Stimulated activated CD4-positive, alpha-beta T cell treated with anti-CD3 and anti-CD28 coated beads, TNF-alpha, amount 100 ng/mL, for 24 hours (primary cell): ENCODE measurements around the gene GOLGA1.
A peak's percentile ranks its signal among the peaks of the same experiment; 100 is the strongest.

Experiments
- DNase-seq, 3 experiments: peaks; one replicate each; pipeline ENCODE4 v3.0.0-alpha.2; 2020; ENCODE audit warnings: low read depth in 3 of 3

The GOLGA1 gene

DNA sequence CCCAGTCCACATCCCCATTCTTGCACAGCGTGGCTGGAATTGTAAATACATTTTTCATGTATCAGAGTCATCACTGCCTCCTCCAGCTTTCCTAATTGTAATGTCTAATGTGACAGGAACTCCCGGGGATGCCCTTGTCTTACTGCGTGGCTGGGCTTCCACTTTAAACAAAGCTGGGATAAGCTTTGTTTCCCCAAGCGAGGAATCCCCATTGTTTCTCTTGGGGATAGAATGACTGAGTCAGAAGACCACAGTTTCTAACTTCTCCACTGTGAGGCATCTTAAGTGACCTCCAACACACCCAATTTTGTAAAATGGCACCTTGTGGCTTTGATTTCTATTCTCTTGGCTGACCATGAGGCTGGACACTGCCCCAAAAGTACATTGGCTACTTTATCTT, 56.5 kb downstream of the GOLGA1 start:
- no peak for DNase-seq

DNA sequence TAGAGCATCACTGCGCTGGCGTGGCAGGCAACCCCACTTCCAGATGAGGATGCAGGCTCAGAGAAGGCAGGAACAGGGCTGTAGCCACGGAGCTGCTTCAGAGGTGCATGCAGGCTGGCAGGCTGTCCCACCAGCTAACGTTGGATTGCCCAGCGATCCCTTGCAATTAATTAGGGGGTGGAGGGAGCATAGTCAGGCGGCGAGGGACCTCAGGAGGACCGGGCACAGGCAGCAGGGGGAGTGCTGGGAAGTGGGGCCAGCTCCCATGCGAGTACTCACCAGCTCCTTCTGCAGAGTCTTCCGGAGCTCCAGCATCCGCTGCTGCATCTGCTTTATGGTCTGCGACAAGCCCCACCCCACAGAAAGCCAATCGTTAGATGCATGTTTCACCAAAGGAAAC, 58.7 kb downstream of the GOLGA1 start:
- DNase-seq, result no peak

DNA sequence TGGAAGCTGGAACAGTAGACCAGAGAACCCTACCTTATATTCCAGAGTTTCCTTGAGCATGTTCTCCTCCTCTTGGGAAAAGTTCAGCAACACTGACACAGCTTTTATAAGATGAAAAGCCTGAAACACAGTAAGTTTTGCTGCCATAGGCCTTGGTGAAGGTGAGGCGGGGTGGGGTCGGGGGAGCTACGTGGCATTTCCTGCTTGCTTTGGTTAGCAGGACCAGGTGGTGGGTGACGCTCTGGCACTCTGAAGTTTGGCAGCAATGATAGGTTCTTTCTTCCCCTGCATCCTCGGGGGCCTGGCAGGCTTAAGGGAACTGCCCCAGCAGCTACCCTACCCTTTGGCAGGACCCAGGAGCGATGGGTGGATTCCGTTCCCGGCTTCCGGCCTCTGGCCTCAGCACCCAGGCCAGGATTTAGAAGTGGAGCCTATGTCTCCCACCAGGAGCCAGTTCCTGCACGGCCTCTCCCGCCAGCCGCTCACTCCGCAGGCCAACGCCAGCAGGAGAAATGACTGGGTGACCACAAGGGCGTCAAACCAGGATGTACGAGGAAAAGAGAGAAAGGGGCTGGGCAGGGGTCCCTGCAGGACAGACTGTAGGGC, 59.6 kb downstream of the GOLGA1 start:
- no peak for DNase-seq

DNA sequence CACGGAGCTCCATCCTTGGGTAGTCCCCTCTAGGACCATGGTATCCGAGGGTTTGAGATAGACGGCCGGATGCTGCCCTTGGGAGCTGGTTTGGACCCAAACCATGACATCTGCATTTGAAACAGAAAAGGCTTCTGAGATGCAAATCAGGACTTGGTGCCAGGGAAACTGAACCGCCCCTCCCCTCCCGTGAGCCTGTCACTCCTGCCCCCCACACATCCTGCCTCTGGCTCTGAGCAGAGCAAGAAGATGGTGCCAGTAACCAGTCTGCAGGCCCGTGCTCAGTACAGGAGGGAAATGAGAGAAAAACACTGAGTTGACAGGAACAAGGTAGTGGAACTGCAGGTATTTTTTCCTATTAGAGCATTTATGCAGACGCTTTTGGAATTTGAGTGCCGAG, 60.4 kb downstream of the GOLGA1 start:
- no peak for DNase-seq

DNA sequence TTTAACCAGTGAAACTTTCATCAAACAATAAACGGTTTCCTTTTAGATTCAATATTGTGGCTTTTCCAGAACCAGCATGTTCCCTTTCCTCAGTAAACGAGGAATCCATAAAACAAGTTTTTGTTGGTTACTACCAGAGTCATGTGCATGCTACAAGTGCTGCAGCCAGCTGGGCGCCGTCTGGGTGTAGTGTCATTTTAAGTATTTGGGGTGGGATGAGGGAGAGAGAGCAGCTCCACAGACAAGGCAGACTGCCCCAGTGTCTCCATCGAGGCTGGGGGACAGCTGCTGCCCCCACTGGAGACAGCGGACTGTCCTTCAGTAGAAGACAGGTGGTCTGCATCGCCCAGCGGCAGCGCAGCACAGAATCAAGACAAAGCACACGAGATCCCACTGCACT, 61.7 kb downstream of the GOLGA1 start:
- no peak for DNase-seq

DNA sequence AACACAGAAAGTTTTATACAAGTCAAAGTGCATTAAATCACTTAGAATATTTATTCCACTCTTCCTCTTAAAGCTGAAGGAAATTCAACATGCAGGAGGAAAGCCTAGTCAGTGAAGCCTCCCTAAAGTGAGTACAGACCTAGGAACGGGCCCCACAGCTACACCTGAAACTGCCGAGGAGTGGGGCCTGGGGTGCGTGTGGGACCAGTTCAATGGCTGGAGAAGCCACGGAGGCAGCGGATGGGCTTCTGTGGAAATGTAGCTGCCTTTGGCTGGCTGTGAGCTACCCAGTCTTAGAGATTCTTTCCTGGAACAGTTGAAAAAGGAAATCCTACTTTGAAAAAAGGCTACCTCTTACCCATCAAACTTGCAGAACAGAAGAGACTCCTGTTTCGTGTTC, 62.4 kb downstream of the GOLGA1 start:
- DNase-seq, result no peak

DNA sequence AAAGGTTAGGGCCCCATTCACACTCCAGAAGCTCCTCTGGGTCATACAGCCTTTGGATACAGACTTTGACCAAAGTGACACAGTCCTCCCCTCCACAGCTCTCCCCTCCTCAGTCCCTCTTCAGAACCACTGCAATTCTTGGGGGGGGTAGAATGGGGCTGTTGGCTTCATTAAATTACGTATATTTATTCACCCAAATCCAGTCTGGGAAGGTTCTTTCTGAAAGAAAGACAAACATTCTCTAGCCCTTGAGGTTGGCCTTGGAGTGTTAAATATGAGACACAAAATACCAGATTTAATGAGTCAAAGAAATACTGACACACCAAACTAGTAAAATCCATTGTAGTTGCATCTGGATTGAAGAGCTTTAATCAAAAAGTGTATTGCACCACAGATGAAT, 62.9 kb downstream of the GOLGA1 start:
- DNase-seq, result no peak

DNA sequence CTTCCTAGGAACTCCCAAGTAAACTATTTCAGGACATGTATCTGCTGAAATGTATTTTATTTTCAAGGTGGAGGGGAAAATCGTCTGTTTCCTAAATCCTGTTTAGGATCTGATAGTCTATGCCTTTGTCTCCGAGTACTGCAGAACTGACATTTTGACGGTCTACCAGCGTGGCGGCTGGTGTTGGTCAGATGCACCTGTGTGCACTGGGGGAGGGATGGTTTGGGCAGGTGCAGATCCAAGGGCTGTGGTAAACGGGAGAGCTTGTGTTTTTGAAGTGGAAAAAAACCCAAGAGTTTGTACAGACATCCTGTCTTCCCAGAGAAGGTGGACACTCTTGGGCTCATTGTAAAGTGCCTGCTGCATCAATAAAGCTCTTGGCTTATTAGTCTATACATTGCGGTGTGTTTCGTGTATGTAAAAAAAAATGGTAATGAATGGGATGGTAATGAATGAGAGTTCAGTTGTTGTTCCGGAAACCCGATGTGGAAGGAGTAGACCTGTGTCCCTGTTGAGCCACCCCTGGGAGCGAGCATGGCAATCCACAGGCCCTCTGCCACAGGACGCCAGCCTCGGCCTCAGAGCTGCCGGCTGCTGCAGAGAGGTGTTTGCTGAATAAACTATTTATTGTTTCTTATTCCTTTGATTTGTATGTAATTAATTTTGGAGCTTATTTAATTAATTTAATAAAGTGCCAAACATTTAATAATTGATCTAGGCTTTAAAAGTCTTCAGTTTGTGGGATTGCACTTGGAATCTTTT, 63.7 kb downstream of the GOLGA1 start:
- no peak for DNase-seq

DNA sequence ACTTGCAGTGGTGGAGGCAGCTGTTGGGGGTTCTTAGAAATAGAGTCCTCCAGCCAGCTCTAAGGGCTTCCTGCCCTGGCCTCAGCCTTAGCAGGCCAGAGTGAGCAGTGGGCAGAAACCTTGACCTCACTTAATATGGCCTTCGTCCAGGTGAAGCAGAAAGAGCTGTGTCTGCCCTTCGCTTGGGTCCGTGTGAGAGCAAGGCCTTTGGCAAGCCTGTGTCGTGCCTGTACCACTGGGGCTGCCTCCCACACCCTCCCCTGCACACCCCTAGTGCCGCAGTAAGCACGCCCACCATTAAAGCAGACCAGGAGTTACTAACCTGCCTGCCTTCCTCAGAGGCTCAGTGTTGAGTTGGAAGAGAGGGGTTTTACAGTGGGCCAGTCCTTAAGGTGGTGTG, 65.4 kb downstream of the GOLGA1 start:
- no peak for DNase-seq

DNA sequence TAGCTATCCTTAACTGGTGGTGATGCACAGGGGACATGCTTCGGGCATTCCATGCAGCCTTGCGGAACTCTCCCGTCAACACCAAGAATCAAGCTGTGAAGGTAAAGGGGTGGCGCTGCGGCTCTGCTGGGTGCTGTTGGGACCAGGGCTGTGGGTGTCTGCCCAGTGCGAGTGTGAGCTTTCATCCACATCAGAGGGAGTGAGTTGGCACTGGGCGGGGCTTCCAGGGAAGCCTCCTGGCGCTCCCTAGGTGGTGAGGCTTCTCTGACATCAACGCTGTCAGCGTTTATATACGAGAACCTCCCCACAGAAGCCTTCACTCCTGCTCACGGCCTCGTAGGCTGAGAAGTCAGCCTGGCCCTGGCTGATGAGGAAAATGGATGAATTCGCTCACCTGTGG, 67.2 kb downstream of the GOLGA1 start:
- DNase-seq, result no peak

DNA sequence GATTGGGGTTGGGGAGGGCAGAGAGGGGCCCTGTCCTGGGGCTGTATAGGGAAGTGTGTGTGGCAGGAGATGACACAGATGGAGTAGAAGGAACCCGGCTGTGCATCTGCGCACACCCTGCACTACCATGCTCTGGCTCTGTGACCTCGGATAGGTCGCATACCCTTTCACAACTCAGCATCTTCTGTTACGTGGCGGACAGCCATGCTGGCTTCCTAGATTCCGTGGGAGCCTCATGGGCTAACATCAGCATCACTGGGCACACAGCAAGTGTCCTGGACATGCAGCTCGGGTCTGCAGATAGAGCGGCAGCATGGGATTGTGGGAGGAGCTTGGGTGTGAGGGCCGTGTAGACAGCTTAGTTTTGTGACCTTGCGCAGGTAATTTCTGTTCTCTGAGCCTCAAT, 69.7 kb downstream of the GOLGA1 start:
- no peak for DNase-seq

DNA sequence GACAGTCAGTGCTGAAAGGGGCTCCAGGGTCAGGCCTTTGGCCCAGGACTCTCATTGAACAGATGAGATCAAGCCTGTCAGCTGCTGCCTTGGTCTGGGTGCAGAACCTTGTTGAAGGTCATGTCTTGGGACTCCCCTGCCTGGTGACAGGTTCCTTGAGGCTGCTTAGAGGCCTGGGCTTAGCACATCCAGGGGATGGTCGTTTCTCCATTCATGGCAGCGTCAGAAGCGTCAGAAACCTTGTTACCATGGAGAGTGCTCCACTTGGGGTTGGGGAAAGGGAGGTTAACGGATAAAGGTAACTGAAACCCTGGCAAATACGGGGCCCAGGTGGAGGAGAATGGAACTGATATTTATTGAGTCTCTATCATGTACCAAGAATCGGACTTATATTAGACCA, 70.2 kb downstream of the GOLGA1 start:
- DNase-seq, result no peak

DNA sequence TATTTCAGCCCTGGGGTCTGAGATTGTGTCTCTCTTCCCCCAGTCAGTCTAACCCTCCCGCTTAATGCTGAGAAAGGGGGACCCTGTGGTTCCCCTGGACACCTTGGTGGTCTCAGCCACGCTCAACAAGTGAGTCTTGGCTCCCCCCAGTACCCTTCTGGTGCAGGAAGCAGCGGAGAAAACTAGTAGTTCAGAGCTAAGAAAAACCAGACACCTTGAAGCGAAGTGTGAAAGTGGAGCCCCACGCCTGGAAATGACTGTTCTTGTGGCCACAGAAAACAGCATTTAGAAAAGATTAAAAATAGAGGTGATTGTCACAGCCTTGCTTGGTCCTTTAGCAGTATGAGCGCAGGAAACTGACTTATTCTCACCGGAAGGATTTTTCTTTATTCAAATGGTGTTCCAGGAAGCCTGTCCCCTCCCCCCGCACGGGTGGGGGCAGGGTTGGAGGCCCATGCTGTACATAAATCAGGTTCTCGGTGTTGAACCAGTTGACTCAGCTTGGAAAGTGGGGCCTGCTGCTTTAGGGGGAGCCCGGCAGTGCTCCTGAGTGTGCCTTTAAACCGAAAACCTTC, 70.8 kb downstream of the GOLGA1 start:
- peak; percentile 74 to 93 (median 77) for DNase-seq

DNA sequence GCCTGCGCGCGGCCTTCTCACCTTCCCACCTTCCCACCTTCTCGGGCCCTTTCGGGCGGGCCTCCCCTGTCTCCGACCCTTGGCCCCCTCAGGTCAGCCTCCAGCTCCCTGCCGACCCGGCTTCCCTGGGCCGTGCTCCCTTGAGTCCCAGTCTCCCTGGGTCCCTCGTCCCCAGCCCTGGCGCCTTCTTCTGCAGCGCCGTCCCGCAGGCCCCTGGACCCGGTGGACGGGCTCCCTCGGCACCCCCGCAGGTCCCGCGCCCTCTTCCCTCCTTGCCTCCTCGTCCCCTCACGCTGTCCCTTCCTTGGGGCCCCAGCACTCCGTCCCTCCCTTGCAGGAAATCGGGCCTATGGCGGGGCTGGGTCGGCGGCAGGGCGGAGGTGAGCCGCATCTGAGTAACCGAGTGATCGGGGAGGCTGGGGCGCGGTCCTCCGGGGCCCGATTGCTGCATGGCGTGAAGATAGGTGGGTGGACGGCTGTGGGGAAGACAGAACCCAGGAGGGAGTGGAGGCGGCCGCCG, 71.4 kb downstream of the GOLGA1 start:
- peak in 2 of 3 experiments; percentile 33 for DNase-seq

DNA sequence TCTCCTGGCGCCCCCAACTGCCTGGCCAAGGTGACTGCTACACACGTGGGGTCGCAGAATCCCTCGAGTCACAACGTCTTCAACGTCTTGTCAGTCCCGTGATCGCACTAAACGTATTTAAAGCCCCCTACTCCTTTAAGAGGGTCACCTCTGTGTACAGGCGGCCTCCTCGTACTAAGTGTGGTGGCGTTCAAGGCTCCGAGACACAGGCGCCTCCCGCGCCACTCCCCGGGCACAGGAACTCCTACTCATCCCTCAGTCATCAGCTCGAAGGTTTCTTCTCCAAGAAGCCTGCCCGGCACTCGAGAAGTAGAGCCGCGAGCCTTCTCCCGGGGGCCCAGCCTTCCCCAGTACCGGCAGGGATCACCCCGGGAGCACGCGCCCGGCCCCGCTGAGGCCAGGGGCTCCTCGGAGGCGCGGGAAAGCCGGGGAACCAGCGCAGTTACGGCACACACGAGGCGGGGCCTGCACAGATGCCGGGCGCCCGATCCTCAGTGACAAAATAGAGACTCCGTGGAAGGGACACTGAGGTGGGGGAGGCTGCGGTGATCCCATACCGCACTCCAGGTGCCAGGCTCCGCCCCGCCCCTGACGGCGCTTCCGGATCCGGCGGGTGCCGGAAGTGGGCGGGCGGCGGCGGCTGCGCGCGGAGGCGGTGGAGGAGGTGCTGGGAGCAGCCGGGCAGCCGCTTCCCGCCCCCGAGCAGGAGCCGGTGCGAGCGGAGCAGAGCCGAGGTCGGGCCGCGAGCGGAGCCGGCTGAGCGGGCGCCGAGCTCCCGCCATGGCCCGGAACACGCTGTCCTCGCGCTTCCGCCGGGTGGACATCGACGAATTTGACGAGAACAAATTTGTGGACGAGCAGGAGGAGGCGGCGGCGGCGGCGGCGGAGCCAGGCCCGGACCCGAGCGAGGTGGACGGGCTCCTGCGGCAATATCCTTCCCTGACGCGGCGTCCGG, 72.1 kb downstream of the GOLGA1 start:
- peak; percentile 82 to 91 (median 89) for DNase-seq

DNA sequence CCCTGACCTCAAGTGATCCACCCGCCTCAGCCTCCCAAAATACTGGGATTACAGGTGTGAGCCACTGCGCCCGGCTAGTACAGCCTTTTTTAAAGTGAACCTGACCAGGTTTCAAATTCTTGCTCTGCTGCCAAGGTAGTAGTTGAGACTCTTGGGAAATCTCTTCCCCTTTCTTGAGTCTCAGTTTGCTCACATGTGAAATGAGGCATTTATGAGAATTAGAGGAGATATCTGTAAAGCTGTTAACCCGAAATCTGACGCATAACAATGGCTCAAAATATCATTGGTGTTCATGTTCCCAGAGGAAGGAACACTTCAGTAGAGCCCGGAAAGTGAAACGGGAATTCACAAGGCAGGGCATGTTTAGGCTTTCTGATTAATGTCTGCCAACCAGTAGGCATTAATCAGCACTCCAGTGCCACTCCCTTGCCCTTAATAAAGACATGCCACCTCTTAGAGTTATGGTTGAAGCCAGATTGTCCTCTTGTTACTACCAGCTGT, 77.5 kb downstream of the GOLGA1 start:
- DNase-seq, result no peak

DNA sequence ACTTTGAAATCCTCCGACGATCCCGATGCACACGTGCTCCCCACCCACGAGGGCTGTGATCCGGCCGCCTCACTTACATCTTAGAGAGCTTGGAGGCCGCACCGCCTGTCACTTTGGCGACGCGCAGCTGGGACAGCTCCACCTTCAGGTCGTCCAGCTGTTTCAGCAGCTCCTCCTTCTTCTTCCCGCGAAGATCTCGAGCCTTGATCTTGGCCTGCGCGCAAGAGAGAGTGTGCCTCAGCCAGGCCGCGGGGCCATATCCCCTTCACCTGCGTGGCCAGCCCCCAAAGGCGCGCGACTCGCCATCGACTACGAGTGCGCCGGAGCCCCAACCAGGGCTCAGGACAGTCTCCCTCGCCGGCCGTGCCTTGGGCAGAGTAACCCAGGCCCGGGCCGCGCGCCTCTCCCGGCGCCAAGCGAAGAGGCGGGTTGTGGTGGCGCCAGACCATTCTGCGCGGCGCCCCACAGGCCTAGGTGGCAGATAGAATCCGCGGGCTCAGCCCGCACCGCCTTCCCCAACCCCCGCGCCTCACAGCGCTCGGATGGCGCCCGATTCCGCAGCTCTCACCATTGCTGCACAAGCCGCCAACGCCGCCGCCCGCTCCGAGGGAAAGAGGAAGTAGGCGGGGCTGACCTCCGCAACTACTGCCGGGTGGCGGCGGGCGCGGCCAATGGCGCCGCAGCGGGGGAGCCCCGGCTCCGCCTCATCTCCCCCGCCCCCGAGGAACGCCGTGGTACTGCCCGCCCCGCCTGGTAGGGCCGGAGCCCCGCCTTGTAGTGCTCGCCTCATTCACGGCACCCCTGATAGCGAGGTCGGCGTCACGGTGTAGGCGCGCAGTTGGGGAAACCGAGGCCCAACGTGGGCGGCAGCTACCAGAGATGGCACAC, 79.3 kb downstream of the GOLGA1 start, which contains the start of the genes ARPC5L and RPL35:
ARPC5L (plus strand) TSS at position 789 of the 888 bp plus-strand sequence. CDS start 7,161 bp downstream, outside the sequence.
RPL35 (minus strand) TSS at position 616 of the 888 bp plus-strand sequence; CDS start at position 571, 45 bp downstream.
- DNase-seq, result peak; percentile 92 to 95 (median 95)

DNA sequence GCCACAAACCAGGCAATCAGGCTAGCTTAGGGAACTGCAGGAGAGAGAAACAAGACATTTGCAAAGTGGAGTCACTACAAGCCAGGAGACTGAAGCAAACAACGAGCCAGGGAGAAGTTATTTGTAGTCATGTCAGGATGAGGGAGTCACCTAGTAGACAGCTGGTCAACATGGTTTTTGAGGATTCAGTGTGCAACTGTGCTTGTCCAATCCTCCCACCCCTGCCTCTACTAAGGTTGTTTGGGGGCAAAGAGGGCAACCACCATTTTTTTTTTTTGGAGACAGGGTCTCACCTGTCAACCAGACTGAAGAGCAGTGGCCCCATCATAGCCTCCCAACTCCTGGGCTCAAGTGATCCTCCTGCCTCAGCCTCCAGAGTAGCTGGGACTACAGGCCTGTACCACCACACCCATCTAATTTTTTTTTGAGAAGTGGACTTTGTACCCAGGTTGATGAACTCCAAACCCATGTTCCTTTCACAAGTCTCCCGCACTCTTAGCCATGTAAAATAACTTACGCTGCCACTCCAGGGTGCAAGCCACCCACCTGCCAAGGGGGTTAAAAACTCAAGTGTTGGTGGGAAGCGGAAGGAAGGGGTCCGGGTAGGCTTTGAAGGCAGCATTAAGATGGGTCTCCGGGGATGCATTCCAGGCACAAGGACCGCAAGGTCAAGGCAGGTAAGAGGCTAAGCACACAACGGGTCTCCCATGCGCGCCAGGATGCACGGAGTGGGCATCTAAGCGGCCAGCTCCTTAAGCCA, 80.1 kb downstream of the GOLGA1 start:
- no peak for DNase-seq

DNA sequence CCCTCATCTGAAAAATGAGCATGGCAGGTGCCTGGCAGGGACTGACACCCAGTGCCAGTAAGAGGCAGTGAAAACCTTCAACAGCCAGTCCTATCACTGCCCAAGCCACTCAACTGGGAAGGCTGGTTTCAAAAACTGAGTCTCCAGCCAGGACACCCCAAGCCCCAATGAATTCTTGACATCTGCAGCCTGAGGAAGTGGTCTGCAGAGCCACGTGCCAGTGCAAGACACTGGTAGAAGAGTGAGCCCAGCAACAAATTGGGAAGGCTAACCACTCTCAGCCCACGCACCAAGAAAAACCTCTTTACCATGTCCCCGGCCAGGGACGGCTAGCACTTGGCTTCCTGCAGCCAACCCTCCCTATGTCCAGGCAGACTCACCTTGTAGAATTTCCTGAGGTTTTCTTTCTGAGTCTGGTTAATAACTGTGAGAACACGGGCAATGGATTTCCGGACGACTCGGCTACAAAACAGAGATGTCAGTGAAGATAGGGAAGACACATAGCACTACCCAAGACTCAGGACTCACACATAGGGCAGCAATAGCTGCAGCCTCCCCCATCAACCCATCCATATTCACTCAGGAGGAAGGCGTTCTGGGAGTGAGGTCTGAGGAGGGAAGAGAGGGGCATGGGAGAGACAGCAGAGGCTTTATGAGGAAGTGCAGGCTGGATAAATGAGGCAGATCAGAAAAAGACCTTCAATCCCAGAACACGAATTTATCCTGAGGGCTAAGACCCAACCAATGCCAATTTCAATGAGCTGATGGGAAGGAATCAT, 80.9 kb downstream of the GOLGA1 start:
- no peak for DNase-seq
